ENCODE measurements around the gene AARSD1. TPM values are rescaled to one million over a fixed set of nuclear protein-coding genes. Genes with fewer than 3 reads are reported as not detected.

The AARSD1 gene
- total RNA-seq, 1 donor from 2014 or later = 39.1 TPM

GRCh38 chr17:42989141-42989540, 24.9 kb upstream of the AARSD1 start:
- Mint-ChIP-seq H3K27me3 (ENCODE audit: low read depth) (no peaks in the 10 kb centered on the region), H3K36me3 (ENCODE audit: low read depth) (peaks cover 30% of the 10 kb centered on the region), H3K4me1 (ENCODE audit: low read depth) (peaks cover 19% of the 10 kb centered on the region), H3K9me3 (ENCODE audit: low read depth) (no peaks in the 10 kb centered on the region), H3K4me3 (ENCODE audit: unreplicated experiment) (no peak overlapping the region), H3K27ac (ENCODE audit: unreplicated experiment) (no peak overlapping the region)
- no peak for DNase-seq (ENCODE audit: low spot score)
- TF ChIP-seq CTCF (IDR thresholded peaks at IDR 0.05) = no peak

GRCh38 chr17:42985225-42985624, 21.0 kb upstream of the AARSD1 start:
- Mint-ChIP-seq H3K27me3 (ENCODE audit: low read depth) (no peaks in the 10 kb centered on the region), H3K9me3 (ENCODE audit: low read depth) (no peaks in the 10 kb centered on the region), H3K4me1 (ENCODE audit: low read depth) (peaks cover 30% of the 10 kb centered on the region), H3K27ac (ENCODE audit: unreplicated experiment) (no peak overlapping the region), H3K4me3 (ENCODE audit: unreplicated experiment) (no peak overlapping the region), H3K36me3 (ENCODE audit: low read depth) (peaks cover 17% of the 10 kb centered on the region)
- no peak for TF ChIP-seq CTCF (IDR thresholded peaks at IDR 0.05)
- no peak for DNase-seq (ENCODE audit: low spot score)

- no peak for DNase-seq (ENCODE audit: low spot score)
- H3K27me3 Mint-ChIP-seq (ENCODE audit: low read depth) = no peaks in the 10 kb centered on the region
- no peak for TF ChIP-seq CTCF (IDR thresholded peaks at IDR 0.05)
- H3K27ac Mint-ChIP-seq (ENCODE audit: unreplicated experiment) = no peak overlapping the region
- H3K4me3 Mint-ChIP-seq (ENCODE audit: unreplicated experiment) = peak overlapping the region; percentile 99
- H3K36me3 Mint-ChIP-seq (ENCODE audit: low read depth) = peaks cover 10% of the 10 kb centered on the region
- no peaks in the 10 kb centered on the region for H3K9me3 Mint-ChIP-seq (ENCODE audit: low read depth)
- peaks cover 32% of the 10 kb centered on the region for H3K4me1 Mint-ChIP-seq (ENCODE audit: low read depth)
Observed at GRCh38 chr17:42982266-42982665, 18.0 kb upstream of the AARSD1 start.

- Mint-ChIP-seq H3K4me3 (ENCODE audit: unreplicated experiment) (peak overlapping the region; percentile 99), H3K27me3 (ENCODE audit: low read depth) (no peaks in the 10 kb centered on the region), H3K27ac (ENCODE audit: unreplicated experiment) (peak overlapping the region; percentile 89), H3K4me1 (ENCODE audit: low read depth) (peaks cover 35% of the 10 kb centered on the region), H3K9me3 (ENCODE audit: low read depth) (no peaks in the 10 kb centered on the region), H3K36me3 (ENCODE audit: low read depth) (peaks cover 9% of the 10 kb centered on the region)
- peak; percentile 41 for TF ChIP-seq CTCF (IDR thresholded peaks at IDR 0.05)
- no peak for DNase-seq (ENCODE audit: low spot score)
Observed at GRCh38 chr17:42980766-42981397, 16.6 kb upstream of the AARSD1 start.

- H3K36me3 Mint-ChIP-seq (ENCODE audit: low read depth) = peaks cover 7% of the 10 kb centered on the region
- H3K4me3 Mint-ChIP-seq (ENCODE audit: unreplicated experiment) = peak within 1 kb of the TSS; percentile 99
- TF ChIP-seq CTCF (IDR thresholded peaks at IDR 0.05) = no peak
- H3K27ac Mint-ChIP-seq (ENCODE audit: unreplicated experiment) = peak within 1 kb of the TSS; percentile 92
- no peaks in the 10 kb centered on the region for H3K27me3 Mint-ChIP-seq (ENCODE audit: low read depth)
- DNase-seq (ENCODE audit: low spot score) = no peak
- no peaks in the 10 kb centered on the region for H3K9me3 Mint-ChIP-seq (ENCODE audit: low read depth)
- H3K4me1 Mint-ChIP-seq (ENCODE audit: low read depth) = peaks cover 35% of the 10 kb centered on the region
Observed at GRCh38 chr17:42980274-42980765, 16.1 kb upstream of the AARSD1 start, which contains the start of gene RUNDC1. RUNDC1 (plus strand) TSS chr17:42980565; CDS start chr17:42980577, 12 bp downstream.
